ES-I3 (cell line): ENCODE data around the gene ZDHHC11.
"Not testable (repeated sequence)": the region's sequence is repeated elsewhere in the genome, so short reads cannot be mapped to it uniquely, and the experiment has no call there.

Experiments used
- H3K36me3 ChIP-seq: 2 replicates; pipeline ENCODE4 v1.6.1; 2013; ENCODE audit warnings: mild to moderate bottlenecking, low read length, control low read depth, moderate library complexity; ENCODE audit not compliant: insufficient read depth
- H3K4me1 ChIP-seq: 2 replicates; pipeline ENCODE4 v1.6.1; 2013; ENCODE audit warnings: mild to moderate bottlenecking, control low read depth, low read length; ENCODE audit not compliant: insufficient read depth
- H3K9ac ChIP-seq: 2 replicates; pipeline ENCODE4 v1.6.1; 2013; ENCODE audit warnings: low read depth, mild to moderate bottlenecking, low read length, moderate library complexity
- H3K9me3 ChIP-seq: 2 replicates; pipeline ENCODE4 v1.6.1; 2013; ENCODE audit warnings: mild to moderate bottlenecking, low read length, moderate library complexity; ENCODE audit not compliant: control insufficient read depth, insufficient read depth

The ZDHHC11 gene

DNA sequence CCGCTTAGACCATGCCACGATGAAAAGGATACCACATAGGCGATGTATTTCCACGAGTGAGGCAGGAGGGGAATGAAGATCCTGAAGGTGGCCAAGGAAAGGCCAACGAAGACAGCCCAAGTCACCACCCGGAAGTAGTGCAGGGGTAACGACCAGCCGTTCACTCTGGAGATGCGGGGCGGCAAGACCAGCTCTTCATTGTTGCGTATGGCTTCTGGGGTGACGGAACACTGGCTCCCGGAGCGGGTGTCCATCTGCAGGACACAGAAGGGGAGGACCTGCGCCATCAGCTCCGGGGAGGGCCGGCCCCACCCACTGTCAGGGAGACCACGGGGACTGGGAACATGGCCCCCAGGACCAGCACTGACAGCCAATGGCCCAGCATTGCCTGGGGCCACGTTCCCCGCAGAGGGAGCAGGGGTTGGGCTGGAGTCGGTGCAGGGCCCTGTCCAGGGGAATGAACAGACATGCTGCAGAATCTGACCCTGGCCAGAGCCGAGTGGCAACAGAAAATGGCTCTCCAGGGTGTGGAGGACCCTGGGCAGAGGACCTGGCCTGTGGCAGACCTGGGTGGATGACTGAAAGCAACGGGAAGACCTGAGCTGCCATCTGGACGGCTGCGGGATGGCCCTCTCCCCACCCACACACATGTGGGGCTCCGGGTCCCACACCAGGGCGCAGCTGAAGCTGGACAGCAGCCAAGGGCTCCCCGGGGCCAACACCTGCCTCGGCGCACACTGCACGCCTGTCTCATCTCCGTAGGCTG is 83.9 kb downstream of the ZDHHC11 start:
- H3K36me3 ChIP-seq = no peaks in the 10 kb centered on the region
- no peak overlapping the region for H3K9ac ChIP-seq
- no peaks in the 10 kb centered on the region for H3K4me1 ChIP-seq
- no peaks in the 10 kb centered on the region for H3K9me3 ChIP-seq

DNA sequence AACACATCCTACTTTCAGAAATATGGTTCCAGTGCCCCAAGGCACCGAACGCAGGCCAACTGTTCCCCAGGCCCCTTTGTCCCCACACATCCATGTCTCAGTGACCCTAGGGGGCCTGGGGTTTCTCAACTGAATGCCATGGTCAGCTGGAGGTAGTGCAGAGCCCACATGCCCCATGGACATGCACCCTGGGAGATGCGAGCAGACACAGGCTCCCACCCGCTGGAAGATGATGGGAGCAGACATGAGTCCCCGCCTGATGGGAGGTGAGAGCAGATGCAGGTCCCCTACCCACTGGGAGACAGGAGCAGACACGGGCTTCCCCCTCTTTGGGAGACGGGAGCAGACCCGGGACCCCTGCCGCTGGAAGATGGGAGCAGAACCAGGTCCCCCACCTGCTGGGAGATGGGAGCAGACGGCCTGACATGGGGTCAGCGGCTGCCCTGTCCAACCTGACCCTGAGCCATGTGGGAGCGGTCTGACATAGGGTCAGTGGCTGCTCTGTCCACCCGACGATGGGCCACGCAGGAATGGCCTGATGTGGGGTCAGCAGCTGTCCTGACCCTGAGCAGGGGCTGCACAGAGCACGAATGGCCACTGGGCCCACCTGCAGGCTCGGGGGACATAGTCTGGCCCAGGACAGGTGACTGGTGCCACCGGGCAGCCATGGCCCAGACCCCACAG is 84.7 kb downstream of the ZDHHC11 start:
- Histone ChIP-seq H3K36me3 (no peaks in the 10 kb centered on the region), H3K9ac (no peak overlapping the region), H3K4me1 (no peaks in the 10 kb centered on the region), H3K9me3 (no peaks in the 10 kb centered on the region)

DNA sequence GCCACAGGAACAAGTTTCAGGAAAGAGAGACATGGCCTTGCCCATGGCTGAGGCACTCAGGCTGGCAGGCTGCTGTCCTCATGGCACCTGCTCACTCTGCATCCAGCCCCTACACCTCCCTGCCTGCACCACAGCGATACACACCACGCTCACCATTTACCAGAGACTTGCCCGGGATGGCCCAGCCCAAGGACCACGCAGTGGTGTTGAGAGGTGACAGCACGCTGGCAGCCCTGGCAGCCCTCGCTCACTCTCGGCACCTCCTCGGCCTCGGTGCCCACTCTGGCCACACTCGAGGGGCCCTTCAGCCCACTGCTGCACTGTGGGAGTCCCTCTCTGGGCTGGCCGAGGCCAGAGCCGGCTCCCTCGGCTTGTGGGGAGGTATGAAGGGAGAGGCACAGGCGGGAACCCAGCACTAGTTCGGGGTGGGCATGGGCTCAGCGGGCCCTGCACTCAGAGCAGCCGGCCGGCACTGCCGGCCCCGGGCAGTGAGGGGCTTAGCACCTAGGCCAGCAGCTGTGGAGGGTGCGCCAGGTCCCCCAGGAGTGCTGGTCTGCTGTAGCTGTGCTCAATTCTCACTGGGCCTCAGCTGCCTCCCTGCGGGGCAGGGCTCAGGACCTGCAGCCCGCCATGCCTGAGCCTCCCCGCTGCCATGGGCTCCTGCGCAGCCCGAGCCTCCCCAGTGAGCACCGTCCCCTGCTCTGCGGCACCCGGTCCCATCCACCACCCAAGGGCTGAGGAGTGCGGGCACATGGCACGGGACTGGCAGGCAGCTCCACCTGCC is 86.6 kb downstream of the ZDHHC11 start:
- H3K4me1 ChIP-seq = no peaks in the 10 kb centered on the region

DNA sequence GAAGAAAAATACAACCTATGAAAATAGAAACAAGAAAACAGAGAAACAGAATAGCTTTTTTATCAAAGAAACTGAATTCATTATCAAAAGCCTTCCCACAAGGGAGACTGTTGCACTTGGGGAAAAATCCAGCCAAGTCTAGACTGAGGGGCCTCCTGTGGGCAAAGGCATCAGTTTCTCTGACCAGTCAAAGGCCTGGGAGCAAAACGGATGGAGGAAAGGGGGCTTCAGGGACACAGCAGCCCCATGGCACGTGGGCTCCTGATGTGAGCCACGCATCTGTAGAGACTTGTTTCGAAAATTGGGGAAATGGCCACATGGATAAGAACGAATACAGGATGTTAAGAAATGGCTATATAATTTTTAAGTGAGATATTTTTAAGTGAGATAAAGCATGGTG is 87.4 kb downstream of the ZDHHC11 start:
- Histone ChIP-seq H3K36me3 (no peaks in the 10 kb centered on the region), H3K9me3 (no peaks in the 10 kb centered on the region), H3K4me1 (no peaks in the 10 kb centered on the region), H3K9ac (no peak overlapping the region)

More for the DNA sequence above, 86.6 kb downstream of the ZDHHC11 start:
- H3K36me3 ChIP-seq = no peaks in the 10 kb centered on the region
- H3K9ac ChIP-seq = no peak overlapping the region
- no peaks in the 10 kb centered on the region for H3K9me3 ChIP-seq

DNA sequence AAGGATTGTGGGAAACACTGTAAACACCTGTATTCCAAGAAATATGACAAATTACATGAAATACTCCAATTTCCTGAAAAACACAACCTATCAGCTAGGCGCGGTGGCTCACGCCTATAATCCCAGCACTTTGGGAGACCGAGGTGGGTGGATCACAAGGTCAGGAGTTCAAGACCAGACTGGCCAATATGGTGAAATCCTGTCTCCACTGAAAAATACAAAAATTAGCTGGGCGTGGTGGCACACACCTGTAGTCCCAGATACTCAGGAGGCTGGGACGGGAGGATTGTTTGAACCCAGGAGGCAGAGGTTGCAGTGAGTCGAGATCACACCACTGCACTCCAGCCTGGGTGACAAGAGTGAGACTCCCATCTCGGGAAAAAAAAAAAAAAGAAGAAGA is 87.8 kb downstream of the ZDHHC11 start:
- H3K4me1 ChIP-seq, H3K9ac ChIP-seq, H3K36me3 ChIP-seq, H3K9me3 ChIP-seq: not testable (repeated sequence)

DNA sequence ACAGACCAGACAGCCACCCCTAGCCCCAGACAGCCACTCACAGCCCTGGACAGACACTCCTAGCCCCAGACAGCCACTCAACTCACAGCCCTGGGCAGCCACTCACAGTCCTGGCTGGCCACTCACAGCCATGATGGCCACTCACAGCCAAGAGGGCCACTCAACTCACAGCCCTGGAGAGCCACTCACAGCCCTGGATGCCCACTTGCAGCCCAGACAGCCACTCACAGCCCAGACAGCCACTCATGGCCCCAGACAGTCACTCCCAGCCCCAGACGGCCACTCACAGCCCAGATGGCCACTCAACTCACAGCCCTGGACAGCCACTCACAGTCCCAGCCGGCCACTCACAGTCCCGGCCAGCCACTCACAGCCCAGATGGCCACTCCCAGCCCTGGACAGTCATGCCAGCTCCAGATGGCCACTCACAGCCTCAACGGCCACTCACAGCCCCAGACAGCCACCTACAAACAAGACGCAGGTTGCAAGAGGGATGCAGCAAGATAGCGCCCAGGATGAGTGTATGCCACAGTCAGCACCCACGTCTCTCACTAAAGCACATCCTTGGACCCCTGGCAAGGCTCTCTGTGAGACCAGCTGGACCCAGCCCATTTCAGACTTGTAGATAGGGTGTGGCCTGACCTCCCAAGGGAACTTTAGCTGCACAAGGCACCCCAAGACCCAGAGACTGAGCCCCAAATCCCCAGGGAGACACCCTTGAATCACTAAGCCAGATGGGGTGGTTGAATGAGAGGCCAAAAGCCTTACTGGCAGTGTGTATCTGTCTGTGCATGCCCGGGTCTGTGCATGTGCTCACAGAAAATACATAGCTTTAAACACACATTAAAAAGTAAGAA is 88.7 kb downstream of the ZDHHC11 start:
- Histone ChIP-seq H3K4me1 (no peaks in the 10 kb centered on the region), H3K9ac (no peak overlapping the region), H3K36me3 (no peaks in the 10 kb centered on the region), H3K9me3 (no peaks in the 10 kb centered on the region)

DNA sequence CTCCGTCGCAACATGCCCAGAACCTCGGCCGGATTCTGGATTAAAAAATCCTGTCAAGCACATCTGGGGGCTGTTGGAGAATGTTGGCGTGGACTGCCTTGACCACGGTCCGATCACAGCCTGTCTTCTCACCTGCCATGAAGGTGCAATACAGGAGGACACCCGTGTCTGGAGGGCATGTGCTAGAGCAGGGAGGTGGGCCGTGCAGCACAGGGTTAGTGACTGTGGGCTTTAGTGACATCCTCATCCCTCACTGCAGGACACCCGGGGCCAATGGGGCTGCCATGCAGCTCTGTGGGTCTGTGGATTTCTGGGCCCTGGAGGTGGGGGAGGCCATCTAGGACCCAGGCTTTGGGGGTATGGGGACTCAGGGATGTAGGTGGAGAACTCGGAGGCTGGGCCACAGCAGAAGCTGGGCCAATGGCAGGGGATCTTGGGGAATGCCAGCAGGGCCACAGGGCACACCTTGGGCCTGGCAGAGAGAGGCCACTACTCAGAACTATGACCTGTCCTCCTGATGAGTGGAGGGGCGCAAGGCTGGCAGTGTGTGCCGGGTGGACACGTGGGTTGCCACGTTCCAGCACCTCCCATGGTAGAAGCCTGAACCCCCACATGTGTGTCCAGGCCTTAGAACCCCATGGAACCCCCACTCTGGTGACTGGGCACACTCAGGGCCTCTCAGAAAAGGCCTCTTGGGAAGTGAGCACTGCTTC is 89.6 kb downstream of the ZDHHC11 start:
- H3K36me3 ChIP-seq = no peaks in the 10 kb centered on the region
- no peak overlapping the region for H3K9ac ChIP-seq
- H3K9me3 ChIP-seq = no peaks in the 10 kb centered on the region
- H3K4me1 ChIP-seq = no peaks in the 10 kb centered on the region

DNA sequence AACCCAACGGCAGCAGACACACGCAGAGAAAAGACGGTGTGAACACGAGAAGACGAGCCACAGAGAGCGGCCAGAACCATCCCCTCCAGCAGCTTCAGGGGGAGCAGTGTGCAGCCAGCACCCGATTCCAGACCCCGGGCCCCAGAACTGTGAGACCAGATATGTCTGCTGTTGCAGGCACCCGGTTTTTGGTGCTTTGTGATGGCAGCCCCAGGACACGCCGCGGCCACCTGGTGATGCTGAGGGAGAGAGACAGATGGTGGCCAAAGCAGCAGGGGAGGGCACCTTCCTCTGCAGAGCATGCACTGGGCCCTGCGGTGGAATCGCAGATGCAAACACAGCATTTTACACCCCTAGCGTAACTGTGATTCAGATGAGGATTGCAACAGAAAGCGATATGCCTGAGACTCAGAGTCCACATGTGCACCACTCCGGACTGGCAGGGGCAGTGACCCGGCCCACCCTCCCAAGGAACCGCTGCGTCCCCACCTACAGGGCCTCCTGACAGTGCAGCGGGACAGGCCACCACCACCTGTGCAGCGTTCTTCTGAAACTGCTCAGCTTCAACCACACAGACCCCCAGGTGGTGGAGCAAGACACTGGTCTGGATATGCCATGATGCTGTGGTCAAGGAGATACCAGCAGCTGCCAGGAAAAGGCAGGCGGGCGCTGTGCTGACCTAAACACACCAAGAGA is 90.3 kb downstream of the ZDHHC11 start:
- no peaks in the 10 kb centered on the region for H3K4me1 ChIP-seq
- no peaks in the 10 kb centered on the region for H3K9me3 ChIP-seq
- H3K9ac ChIP-seq = no peak overlapping the region
- H3K36me3 ChIP-seq = no peaks in the 10 kb centered on the region

DNA sequence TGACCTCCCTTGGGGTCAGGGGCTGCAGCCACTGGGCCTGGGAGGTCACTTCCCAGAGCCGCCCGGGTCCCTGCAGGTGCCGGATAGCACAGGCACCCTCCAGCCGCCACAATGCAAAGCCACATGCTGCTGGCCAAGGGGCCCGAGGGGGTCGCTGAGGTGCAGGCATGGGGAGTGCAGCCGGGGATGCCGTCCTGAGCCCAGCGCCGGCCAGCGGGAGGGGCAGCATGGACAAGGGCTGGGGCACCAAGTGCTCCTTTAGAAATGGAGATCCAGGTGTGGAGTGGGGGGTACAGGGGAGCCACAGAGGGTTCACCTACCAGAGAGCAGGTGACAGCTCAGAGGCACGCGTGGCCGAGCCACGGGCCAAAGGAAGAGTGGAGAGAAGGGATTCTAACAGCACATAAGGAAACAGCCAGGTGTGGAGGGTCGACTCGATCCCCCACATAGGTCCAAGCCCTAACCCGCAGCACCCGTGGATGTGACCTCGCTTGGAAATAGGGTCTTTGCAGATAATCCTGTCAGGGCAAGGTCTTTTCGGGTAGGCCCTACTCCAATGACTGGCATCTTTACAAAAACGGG is 90.9 kb downstream of the ZDHHC11 start:
- no peaks in the 10 kb centered on the region for H3K4me1 ChIP-seq
- no peaks in the 10 kb centered on the region for H3K9me3 ChIP-seq
- no peak overlapping the region for H3K9ac ChIP-seq
- H3K36me3 ChIP-seq = no peaks in the 10 kb centered on the region

DNA sequence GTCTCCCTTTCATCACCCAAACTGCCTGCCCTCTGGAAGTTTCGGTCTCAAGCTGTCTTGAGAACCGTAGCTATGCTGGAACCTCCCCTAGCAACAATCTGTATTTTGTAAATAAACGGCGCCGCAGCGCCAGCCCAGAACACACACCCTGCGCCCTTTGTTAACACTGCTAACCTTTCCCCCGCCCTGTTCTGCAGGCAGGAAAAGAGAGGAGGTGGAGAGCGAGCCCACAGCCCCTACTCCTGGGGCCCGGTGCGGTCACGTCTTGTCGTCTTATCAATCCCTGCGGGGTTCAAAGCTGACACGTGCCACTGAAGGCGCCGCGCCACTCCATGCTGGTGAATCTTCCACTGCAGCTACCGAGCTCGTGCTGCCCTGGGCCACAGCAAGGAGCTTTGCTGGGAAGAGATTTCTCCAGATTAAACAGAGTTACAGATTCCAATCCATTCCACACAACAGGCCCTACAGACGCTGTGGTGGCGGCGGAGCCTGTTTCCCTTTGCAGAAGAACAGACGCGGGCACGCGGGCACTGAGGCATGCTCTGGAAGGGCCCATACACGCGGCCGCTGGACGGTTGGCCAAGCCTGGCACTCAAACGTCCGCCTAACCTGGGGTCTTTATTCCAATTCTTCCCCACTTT is 91.6 kb downstream of the ZDHHC11 start:
- Histone ChIP-seq H3K36me3 (no peaks in the 10 kb centered on the region), H3K9ac (no peak overlapping the region), H3K4me1 (no peaks in the 10 kb centered on the region), H3K9me3 (no peaks in the 10 kb centered on the region)

DNA sequence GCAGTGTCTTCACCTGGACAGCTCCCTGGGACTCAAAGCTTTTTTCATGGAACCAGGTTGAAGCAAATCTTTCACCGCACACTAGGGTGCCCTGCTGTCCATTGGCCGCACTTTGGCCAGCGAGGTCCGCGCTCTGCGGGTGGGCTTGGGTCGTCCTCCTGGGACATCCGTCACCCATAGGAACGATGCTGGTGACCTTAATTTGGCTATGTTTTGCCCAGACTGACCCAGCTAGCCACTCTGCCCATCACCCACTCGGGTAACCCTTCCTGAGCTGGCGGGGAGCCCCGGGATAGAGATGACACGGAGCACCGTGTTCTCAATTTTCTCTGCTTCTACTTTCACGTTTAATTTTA is 92.1 kb downstream of the ZDHHC11 start:
- Histone ChIP-seq H3K36me3 (no peaks in the 10 kb centered on the region), H3K9ac (no peak overlapping the region), H3K9me3 (no peaks in the 10 kb centered on the region), H3K4me1 (no peaks in the 10 kb centered on the region)

DNA sequence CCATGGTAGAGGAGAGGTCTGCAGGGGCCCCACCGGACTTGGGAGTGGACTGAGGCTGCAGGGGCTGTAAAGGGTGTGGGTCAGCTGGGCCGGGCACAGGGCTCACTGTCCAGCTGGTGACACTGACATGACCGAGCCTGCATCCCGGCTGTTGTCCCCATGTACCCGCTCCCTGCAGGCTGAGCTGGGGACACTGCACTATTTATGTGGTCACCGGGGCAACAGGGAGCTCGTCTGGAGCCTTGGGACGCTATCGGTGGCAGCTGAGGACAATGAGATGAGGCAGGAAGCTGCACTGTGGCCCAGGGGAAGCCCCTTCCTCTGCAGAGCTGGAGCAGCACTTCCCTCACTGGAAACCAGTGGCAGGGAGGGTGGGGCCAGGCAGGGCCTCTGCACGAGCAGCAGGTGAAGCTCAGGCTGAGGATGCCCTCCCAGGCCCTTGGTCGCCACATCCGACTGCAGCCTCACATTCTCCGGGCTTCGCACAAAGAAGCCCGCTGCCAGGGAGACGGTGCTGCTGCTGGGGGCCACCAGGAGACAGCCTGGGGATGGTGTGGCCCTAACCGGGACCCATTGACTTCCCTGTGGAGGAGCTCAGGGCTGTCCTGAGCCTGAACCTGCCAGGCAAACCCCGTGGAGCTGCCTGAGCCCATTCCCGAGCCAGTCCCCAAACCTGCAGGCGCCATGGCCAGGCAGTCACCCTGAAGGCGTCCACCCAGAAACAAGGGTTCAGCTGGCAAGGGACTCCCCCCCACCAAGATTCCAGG is 92.7 kb downstream of the ZDHHC11 start:
- H3K36me3 ChIP-seq = no peaks in the 10 kb centered on the region
- H3K9ac ChIP-seq = no peak overlapping the region
- no peaks in the 10 kb centered on the region for H3K4me1 ChIP-seq
- H3K9me3 ChIP-seq = no peaks in the 10 kb centered on the region
